Measurements from ENCODE around the gene SLC2A13.

DNA sequence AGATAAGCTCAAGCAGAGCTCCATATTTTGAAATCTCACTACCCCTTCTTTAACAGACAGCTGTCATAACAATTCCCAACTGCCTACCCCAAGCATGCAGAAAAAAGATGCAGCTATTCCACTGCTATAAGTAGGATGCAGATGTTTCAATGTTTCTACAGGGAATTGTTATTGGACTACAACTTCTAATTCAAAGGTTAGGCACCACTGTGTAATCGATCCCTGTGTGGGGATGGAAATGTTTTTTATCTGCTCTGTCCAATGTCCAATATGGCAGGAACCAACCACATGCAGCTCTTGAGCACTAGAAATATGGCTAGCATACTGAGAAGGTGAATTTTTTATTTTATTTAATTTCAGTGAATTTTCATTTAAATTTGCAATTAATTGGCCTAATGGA lies 208.6 kb downstream of the SLC2A13 start:
- TF ChIP-seq, protein P1, sequence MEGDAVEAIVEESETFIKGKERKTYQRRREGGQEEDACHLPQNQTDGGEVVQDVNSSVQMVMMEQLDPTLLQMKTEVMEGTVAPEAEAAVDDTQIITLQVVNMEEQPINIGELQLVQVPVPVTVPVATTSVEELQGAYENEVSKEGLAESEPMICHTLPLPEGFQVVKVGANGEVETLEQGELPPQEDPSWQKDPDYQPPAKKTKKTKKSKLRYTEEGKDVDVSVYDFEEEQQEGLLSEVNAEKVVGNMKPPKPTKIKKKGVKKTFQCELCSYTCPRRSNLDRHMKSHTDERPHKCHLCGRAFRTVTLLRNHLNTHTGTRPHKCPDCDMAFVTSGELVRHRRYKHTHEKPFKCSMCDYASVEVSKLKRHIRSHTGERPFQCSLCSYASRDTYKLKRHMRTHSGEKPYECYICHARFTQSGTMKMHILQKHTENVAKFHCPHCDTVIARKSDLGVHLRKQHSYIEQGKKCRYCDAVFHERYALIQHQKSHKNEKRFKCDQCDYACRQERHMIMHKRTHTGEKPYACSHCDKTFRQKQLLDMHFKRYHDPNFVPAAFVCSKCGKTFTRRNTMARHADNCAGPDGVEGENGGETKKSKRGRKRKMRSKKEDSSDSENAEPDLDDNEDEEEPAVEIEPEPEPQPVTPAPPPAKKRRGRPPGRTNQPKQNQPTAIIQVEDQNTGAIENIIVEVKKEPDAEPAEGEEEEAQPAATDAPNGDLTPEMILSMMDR (IDR thresholded peaks at IDR 0.05; ENCODE audit: low read depth, low read length) = no peak
- TF ChIP-seq POLR2A (IDR thresholded peaks at IDR 0.05; ENCODE audit: extremely low read depth, insufficient read length) = no peak
- TF ChIP-seq, protein P2, sequence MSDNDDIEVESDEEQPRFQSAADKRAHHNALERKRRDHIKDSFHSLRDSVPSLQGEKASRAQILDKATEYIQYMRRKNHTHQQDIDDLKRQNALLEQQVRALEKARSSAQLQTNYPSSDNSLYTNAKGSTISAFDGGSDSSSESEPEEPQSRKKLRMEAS (IDR thresholded peaks at IDR 0.05; ENCODE audit: low read depth, low read length) = no peak

All from NB4 (cell line).